Activated CD8-positive, alpha-beta memory T cell treated with anti-CD3 and anti-CD28 coated beads for 1 hour (primary cell): ENCODE data around the gene CMSS1.
"Not testable (repeated sequence)": the region's sequence is repeated elsewhere in the genome, so short reads cannot be mapped to it uniquely, and the experiment has no call there.

Source experiments
- DNase-seq, 2 donors: peaks; one replicate each; pipeline ENCODE4 v3.0.0-alpha.2; 2020; ENCODE audit warnings: low read depth in 1 of 2; ENCODE audit errors: extremely low read depth in 1 of 2

CMSS1 gene

DNA sequence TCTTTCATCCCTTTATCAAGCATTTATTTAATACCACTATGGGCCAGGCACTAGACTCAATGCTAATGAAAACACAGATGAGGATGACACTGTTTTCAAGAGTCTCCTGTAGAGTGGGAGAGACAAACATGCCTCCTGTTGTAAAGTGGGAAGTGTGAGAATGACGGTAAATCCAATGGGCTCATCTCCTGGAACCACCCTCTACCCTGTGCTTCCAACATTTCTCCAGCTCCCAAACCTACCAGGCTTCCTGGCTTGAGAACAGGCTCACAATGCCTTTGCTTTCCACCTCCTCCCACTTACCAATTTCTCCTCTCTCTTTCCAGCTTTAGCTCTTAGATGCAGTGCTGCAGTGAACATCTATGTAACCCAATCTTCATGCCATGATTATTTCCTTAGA, 389.0 kb downstream of the CMSS1 start:
- no peak for DNase-seq

- no peak for DNase-seq
Observed at GRCh38 chr3:100207886-100208285, 390.2 kb downstream of the CMSS1 start.

- no peak for DNase-seq
Observed at GRCh38 chr3:100209169-100209568, 391.5 kb downstream of the CMSS1 start.

DNA sequence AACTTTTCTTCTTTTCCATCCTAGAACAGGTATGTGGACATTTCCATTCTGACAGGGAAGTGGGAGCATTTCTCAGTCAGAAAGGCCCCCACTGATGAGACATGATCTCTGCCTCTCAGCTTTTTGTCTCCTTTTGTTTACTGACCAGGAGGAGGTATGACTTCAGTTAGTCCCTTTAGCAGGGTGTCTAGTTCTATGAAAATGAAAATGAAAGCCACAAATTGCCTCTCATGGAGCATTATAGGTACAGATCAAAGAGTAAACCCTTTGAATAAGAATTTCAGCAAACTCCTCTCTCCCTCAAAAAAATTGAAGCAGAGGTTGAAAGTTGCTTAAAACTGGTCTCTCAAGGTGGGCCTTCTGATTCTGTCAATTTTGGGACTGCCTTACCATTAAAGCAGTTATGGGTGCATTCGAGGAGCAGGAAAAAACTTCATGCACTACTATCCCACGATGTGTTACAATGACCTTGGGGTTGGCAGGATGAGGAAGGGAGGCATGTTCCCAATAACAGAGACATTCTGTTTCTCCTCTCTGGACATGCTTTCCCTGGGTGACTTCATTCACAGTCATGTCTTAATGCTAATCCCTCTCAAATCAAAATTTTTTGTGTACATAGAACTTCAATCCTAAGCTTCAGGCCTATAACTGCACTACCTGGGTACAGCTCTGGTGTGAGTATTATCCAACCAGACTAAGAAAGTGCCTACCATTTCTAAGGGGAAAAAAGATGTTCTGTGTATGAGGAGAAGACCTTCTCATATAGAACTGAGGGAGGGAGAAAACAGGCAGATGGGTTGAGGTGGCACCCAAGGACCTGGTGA, 392.5 kb downstream of the CMSS1 start:
- DNase-seq = no peak

DNA sequence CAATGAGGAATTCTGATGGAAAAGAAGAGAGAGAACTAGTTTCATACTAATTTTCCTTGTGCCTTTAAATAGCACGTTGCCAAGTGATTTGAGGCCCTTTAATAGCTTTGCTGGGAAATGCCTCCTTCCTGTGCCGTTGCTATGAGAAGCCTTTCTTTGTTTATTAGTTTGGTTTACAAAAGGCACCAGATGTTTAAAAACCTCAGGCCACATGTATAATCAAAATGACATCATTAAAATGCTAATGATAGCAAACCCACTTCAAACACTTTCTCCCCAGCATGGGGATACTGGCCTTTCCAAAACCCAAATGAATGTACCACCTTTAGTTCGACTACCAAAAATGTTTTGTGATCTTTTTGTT, 393.1 kb downstream of the CMSS1 start:
- no peak for DNase-seq

GRCh38 chr3:100213891-100214573, 396.4 kb downstream of the CMSS1 start:
- DNase-seq = no peak

- DNase-seq = no peak
Observed at GRCh38 chr3:100214574-100214964, 396.9 kb downstream of the CMSS1 start.

- no peak for DNase-seq
Observed at GRCh38 chr3:100216713-100217112, 399.1 kb downstream of the CMSS1 start.

- DNase-seq = no peak
Observed at GRCh38 chr3:100221159-100221558, 403.5 kb downstream of the CMSS1 start.

DNA sequence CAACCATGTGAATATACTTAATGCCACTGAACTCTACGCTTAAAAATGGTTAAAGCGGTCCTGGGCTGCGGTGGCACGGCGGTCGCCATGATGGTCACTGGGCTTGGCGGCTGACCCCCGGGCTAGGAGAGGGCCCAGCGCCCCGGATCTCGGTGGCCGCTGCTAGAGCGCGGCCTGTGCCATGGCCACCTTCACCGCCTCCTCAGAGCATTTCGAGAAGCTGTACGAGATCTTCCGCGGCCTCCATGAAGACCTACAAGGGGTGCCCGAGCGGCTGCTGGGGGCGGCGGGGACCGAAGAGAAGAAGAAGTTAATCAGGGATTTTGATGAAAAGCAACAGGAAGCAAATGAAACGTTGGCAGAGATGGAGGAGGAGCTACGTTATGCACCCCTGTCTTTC, 407.5 kb downstream of the CMSS1 start:
- DNase-seq = no peak

- DNase-seq = no peak
Observed at GRCh38 chr3:100225883-100226282, 408.2 kb downstream of the CMSS1 start.

- no peak for DNase-seq
Observed at GRCh38 chr3:100226712-100227429, 409.2 kb downstream of the CMSS1 start.

DNA sequence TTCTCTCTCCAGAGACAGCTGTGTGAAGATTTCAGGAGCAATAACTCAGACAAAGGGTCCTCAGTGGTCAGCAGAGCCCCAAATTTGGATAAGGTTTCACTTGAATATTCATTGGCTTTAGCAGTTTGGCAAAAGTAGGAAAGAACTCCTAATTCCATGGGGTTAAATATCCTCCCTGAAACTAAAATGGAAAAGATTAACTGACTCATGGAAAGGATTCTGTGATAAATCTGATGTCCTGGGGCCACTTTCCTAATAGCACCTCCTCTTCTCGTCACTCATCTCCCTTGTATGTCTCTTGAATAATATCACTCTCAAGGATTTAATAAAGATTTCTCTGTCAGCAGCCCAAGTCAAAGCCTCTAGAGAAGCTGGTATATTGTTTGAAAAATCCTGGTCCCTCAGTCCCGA, 409.9 kb downstream of the CMSS1 start:
- no peak for DNase-seq

GRCh38 chr3:100228247-100228646, 410.6 kb downstream of the CMSS1 start:
- no peak for DNase-seq

- not testable (repeated sequence) for DNase-seq
Observed at GRCh38 chr3:100229188-100229587, 411.5 kb downstream of the CMSS1 start.

DNA sequence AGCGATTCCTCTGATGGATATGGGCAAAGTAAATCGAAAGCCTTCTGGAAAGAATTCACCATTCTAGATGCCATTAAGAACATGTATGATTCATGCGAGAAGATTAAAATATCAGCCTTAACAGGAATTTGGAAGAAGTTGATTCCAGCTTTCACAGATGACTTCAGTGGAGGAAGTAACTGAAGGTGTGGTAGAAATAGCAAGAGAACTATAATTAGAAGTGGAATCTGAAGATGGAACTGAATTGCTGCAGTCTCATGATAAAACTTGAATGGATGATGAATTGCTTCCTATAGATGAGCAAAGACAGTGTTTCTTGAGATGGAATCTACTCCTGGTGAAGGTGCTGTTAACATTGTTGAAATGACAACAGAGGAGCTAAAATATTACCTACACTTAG, 413.0 kb downstream of the CMSS1 start:
- DNase-seq = no peak
